Liver (tissue), 3 donors: Measurements from ENCODE around the gene TSHR.

Source experiments
- REST ChIP-seq: IDR thresholded peaks from 2 replicates; pipeline ENCODE4 v1.6.1; 2016; ENCODE audit warnings: antibody characterized with exemption, mild to moderate bottlenecking
- TAF1 ChIP-seq: conservative IDR thresholded peaks from 2 replicates; pipeline ENCODE4 v1.6.1; 2016; ENCODE audit warnings: antibody characterized with exemption, mild to moderate bottlenecking
- YY1 ChIP-seq: IDR thresholded peaks from 2 replicates; pipeline ENCODE4 v1.6.1; 2016; ENCODE audit warnings: antibody characterized with exemption, mild to moderate bottlenecking
- TF ChIP-seq, protein P1 (sequence below): fragments of 150-350 bp; IDR thresholded peaks from 2 replicates; pipeline ENCODE4 v1.5.1; 2017; ENCODE audit warnings: improper control_type of control experiment, low read depth, low read length; ENCODE audit not compliant: missing input control
- donor health status: healthy.
- donor health status: healthy.

- TF ChIP-seq TAF1 (no peak), REST (no peak), YY1 (no peak)
- TF ChIP-seq, protein P1, sequence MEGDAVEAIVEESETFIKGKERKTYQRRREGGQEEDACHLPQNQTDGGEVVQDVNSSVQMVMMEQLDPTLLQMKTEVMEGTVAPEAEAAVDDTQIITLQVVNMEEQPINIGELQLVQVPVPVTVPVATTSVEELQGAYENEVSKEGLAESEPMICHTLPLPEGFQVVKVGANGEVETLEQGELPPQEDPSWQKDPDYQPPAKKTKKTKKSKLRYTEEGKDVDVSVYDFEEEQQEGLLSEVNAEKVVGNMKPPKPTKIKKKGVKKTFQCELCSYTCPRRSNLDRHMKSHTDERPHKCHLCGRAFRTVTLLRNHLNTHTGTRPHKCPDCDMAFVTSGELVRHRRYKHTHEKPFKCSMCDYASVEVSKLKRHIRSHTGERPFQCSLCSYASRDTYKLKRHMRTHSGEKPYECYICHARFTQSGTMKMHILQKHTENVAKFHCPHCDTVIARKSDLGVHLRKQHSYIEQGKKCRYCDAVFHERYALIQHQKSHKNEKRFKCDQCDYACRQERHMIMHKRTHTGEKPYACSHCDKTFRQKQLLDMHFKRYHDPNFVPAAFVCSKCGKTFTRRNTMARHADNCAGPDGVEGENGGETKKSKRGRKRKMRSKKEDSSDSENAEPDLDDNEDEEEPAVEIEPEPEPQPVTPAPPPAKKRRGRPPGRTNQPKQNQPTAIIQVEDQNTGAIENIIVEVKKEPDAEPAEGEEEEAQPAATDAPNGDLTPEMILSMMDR, result no peak
These were observed 210.7 kb downstream of the TSHR start for GRCh38 chr14:81166121-81166520.
